Cardiac fibroblast (primary cell): ENCODE data around the gene FRMD4A.
"Not testable (repeated sequence)": the region's sequence is repeated elsewhere in the genome, so short reads cannot be mapped to it uniquely, and the experiment has no call there.

Source experiments
- DNase-seq, 2 donors: peaks; one replicate each; pipeline versions ENCODE4 v3.0.0 to v3.0.0-alpha.2; 2010; ENCODE audit warnings: low read depth in 2 of 2
- H3K4me3 ChIP-seq, 2 donors: replicated peaks in 1 of 2; 1 replicate in 1 of 2; 2 replicates in 1 of 2; pipeline ENCODE4 v1.5.1; 2011; ENCODE audit warnings: low read depth in 2 of 2, low read length in 2 of 2, mild to moderate bottlenecking in 2 of 2, moderate library complexity in 1 of 2
- CTCF ChIP-seq: IDR thresholded peaks from one replicate; pipeline ENCODE4 v1.5.1; 2011; ENCODE audit warnings: low read depth, mild to moderate bottlenecking, low read length, inconsistent platforms

FRMD4A gene

GRCh38 chr10:14215641-14216040, 115.1 kb downstream of the FRMD4A start:
- no peak for TF ChIP-seq CTCF
- DNase-seq: no peak
- H3K4me3 ChIP-seq: no peak overlapping the region

- not testable (repeated sequence) for H3K4me3 ChIP-seq
Observed at GRCh38 chr10:14213703-14214102, 117.0 kb downstream of the FRMD4A start.

GRCh38 chr10:14211610-14212009, 119.1 kb downstream of the FRMD4A start:
- DNase-seq: no peak
- no peak overlapping the region for H3K4me3 ChIP-seq
- no peak for TF ChIP-seq CTCF

More at GRCh38 chr10:14213703-14214102, 117.0 kb downstream of the FRMD4A start:
- DNase-seq: not testable (repeated sequence)

GRCh38 chr10:14208231-14208630, 122.5 kb downstream of the FRMD4A start:
- H3K4me3 ChIP-seq: no peak overlapping the region
- no peak for DNase-seq
- no peak for TF ChIP-seq CTCF

GRCh38 chr10:14205233-14205632, 125.5 kb downstream of the FRMD4A start:
- no peak for TF ChIP-seq CTCF
- no peak for DNase-seq
- no peak overlapping the region for H3K4me3 ChIP-seq

GRCh38 chr10:14200698-14201544, 129.8 kb downstream of the FRMD4A start:
- peak; percentile 40 for TF ChIP-seq CTCF
- peak in 1 of 2 donors; percentile 23 for DNase-seq
- no peak overlapping the region for H3K4me3 ChIP-seq

- not testable (repeated sequence) for DNase-seq
Observed at GRCh38 chr10:14199098-14199497, 131.6 kb downstream of the FRMD4A start.

GRCh38 chr10:14198078-14198477, 132.6 kb downstream of the FRMD4A start:
- H3K4me3 ChIP-seq: no peak overlapping the region
- TF ChIP-seq CTCF: no peak
- no peak for DNase-seq

More at GRCh38 chr10:14199098-14199497, 131.6 kb downstream of the FRMD4A start:
- H3K4me3 ChIP-seq: not testable (repeated sequence)
